GM21529 (cell line): ENCODE measurements around the gene PTPRQ.

Source experiments
- ATAC-seq: cut with Tn5 transposase; IDR thresholded peaks from one replicate; pipeline ENCODE4 v1.9.1; 2021; ENCODE audit not compliant: unreplicated experiment

PTPRQ gene

GRCh38 chr12:80721326-80721725 lies 277.3 kb downstream of the PTPRQ start:
- ATAC-seq = no peak
